Measurements from ENCODE around the gene WDR6.

WDR6 gene

DNA sequence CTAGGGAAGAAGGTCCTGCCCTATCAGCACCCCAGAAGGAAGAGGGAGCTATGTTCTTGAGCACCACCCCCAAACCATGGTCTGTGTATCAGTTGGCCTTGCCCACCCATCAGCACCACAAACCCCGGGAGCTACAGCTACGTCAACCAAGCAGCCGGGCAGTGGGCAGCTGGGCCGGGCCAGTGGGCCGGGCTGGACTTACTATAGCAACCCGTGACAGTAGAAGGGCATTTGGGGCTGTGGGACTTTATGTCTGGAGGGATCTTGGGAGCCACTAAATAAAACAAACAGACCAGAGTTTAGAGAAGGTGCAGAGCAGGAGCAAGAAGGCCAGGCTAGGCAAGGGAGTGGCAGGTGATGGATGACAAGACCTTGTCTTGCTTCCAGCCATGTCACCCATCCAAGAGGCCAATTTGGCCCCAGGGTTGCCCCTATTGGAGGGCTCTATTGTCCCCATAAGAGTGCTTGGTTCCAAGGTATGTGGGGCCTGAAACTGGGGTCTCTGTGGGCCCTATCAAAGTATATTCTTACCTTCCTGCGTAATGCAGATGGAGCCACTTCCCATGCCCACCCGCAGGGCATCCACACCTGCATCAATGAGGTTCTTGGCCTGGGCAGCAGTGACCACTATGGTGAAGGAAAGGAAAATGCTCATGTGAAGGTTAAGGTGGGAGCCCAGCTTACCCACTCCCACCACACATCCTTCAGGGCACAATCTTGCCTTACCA lies 18.8 kb downstream of the WDR6 start:
- no peak overlapping the region for H3K4me3 ChIP-seq (ENCODE audit: low read depth, low read length)
- no peak for DNase-seq (ENCODE audit: low read depth)
- TF ChIP-seq, protein P1, sequence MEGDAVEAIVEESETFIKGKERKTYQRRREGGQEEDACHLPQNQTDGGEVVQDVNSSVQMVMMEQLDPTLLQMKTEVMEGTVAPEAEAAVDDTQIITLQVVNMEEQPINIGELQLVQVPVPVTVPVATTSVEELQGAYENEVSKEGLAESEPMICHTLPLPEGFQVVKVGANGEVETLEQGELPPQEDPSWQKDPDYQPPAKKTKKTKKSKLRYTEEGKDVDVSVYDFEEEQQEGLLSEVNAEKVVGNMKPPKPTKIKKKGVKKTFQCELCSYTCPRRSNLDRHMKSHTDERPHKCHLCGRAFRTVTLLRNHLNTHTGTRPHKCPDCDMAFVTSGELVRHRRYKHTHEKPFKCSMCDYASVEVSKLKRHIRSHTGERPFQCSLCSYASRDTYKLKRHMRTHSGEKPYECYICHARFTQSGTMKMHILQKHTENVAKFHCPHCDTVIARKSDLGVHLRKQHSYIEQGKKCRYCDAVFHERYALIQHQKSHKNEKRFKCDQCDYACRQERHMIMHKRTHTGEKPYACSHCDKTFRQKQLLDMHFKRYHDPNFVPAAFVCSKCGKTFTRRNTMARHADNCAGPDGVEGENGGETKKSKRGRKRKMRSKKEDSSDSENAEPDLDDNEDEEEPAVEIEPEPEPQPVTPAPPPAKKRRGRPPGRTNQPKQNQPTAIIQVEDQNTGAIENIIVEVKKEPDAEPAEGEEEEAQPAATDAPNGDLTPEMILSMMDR (IDR thresholded peaks at IDR 0.05; ENCODE audit: insufficient read depth, low read depth, low read length, missing control alignments): no peak

DNA sequence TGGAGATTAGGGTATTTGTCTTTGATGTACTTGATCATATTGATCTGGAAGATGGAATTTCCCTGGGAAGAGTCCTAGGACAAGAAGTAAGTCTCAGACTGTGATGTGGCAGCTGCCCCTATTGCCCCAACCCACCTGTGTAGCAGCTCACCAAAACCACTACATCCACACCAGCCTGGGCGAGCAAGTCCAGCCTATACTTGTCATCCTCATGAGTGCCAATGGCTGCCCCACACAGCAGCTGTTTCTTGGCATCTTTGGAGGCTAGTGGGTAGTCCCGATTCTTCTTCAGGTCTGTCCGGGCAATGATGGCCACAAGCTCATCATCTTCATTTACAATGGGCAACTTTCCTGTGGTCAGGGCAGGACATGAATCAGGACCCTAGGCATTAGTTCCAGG lies 19.3 kb downstream of the WDR6 start:
- TF ChIP-seq, protein P1 (IDR thresholded peaks at IDR 0.05; ENCODE audit: insufficient read depth, low read depth, low read length, missing control alignments): no peak
- H3K4me3 ChIP-seq (ENCODE audit: low read depth, low read length): no peak overlapping the region
- no peak for DNase-seq (ENCODE audit: low read depth)

- peak overlapping the region; percentile 89 for H3K4me3 ChIP-seq (ENCODE audit: low read depth, low read length)
- DNase-seq (ENCODE audit: low read depth): no peak
Measured at GRCh38 chr3:49027634-49028033, 20.4 kb downstream of the WDR6 start.

DNA sequence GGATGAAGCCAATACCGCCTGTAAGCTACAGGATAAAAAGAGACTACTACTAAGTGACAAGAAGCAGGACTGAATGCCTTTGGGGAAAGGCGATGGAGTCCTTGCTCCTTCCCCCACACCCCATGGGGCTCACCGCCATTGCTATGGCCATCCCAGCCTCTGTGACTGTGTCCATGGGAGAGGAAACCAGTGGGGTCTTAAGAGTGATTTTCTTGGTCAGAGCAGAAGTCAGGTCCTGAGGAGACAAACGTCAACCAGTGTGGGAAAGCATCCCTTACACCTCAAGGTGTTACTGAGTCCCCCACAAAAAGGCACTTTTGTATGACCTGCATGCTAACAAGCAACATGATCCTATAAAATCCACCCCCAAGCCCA lies 21.1 kb downstream of the WDR6 start:
- TF ChIP-seq, protein P1 (IDR thresholded peaks at IDR 0.05; ENCODE audit: insufficient read depth, low read depth, low read length, missing control alignments): no peak
- H3K4me3 ChIP-seq (ENCODE audit: low read depth, low read length): peak overlapping the region; percentile 89
- DNase-seq (ENCODE audit: low read depth): no peak

More at GRCh38 chr3:49027634-49028033, 20.4 kb downstream of the WDR6 start:
- TF ChIP-seq, protein P1 (IDR thresholded peaks at IDR 0.05; ENCODE audit: insufficient read depth, low read depth, low read length, missing control alignments): no peak

GRCh38 chr3:49028673-49029562 lies 21.7 kb downstream of the WDR6 start, which contains the start of gene IMPDH2:
Gene IMPDH2, minus strand, starts transcription at chr3:49029398. Its CDS starts 48 bp downstream, at chr3:49029350.
- TF ChIP-seq, protein P1 (IDR thresholded peaks at IDR 0.05; ENCODE audit: insufficient read depth, low read depth, low read length, missing control alignments): no peak
- H3K4me3 ChIP-seq (ENCODE audit: low read depth, low read length): peak within 1 kb of the TSS; percentile 89
- DNase-seq (ENCODE audit: low read depth): peak; percentile 97

GRCh38 chr3:49029563-49029884 lies 22.3 kb downstream of the WDR6 start:
- DNase-seq (ENCODE audit: low read depth): no peak
- TF ChIP-seq, protein P1 (IDR thresholded peaks at IDR 0.05; ENCODE audit: insufficient read depth, low read depth, low read length, missing control alignments): no peak
- no peak overlapping the region for H3K4me3 ChIP-seq (ENCODE audit: low read depth, low read length)

Measured in GM12865 (cell line).